ENCODE data around the gene HIGD1B. TPM values are rescaled to one million over a fixed set of nuclear protein-coding genes. Genes with fewer than 3 reads are reported as not detected.
A peak's percentile ranks its signal among the peaks of the same experiment; 100 is the strongest.

The HIGD1B gene
- total and polyA plus RNA-seq, 2 of the 13 experiments (the other 11 are each of a cell fraction or from before 2014, with no cell fraction given), result not detected

- TF ChIP-seq THAP8 (CRISPR knock-in tag; IDR thresholded peaks at IDR 0.05; ENCODE audit: borderline replicate concordance), result no peak
- TF ChIP-seq SUZ12 (IDR thresholded peaks at IDR 0.05; ENCODE audit: low read depth, low read length), result no peak
- TF ChIP-seq CAMTA2 (CRISPR knock-in tag; IDR thresholded peaks at IDR 0.05; ENCODE audit: borderline replicate concordance), result no peak
- no peak for TF ChIP-seq REST (IDR thresholded peaks at IDR 0.05; ENCODE audit: borderline replicate concordance in 1 of 2, low read depth in 1 of 2, low read length in 2 of 2)
- TF ChIP-seq ZNF747 (CRISPR knock-in tag; IDR thresholded peaks at IDR 0.05; ENCODE audit: borderline replicate concordance), result no peak
- TF ChIP-seq RXRB (CRISPR knock-in tag; IDR thresholded peaks at IDR 0.05; ENCODE audit: borderline replicate concordance), result peak; percentile 55
- TF ChIP-seq ZNF879 (CRISPR knock-in tag; IDR thresholded peaks at IDR 0.05), result no peak
- no peak for TF ChIP-seq FOXA1 (IDR thresholded peaks at IDR 0.05)
- no peak for TF ChIP-seq FOXA1 (CRISPR knock-in tag; IDR thresholded peaks at IDR 0.05)
- no peak for TF ChIP-seq MIER2 (CRISPR knock-in tag; IDR thresholded peaks at IDR 0.05)
- TF ChIP-seq SP5 (CRISPR knock-in tag; IDR thresholded peaks at IDR 0.05; ENCODE audit: borderline replicate concordance, low read depth), result no peak
- TF ChIP-seq PRMT3 (CRISPR knock-in tag; IDR thresholded peaks at IDR 0.05; ENCODE audit: borderline replicate concordance, low read depth), result no peak
- TF ChIP-seq ZMYM2 (CRISPR knock-in tag; IDR thresholded peaks at IDR 0.05), result peak; percentile 71; the same call in 1 of the 2 replicates
- TF ChIP-seq CSRNP1 (CRISPR knock-in tag; IDR thresholded peaks at IDR 0.05), result no peak
- no peak for TF ChIP-seq REL (CRISPR knock-in tag; conservative IDR thresholded peaks at IDR 0.05)
- no peak for TF ChIP-seq PPARG (CRISPR knock-in tag; conservative IDR thresholded peaks at IDR 0.05)
- TF ChIP-seq SRF (IDR thresholded peaks at IDR 0.05; ENCODE audit: low read depth, low read length), result no peak
- TF ChIP-seq NR2F2 (IDR thresholded peaks at IDR 0.05; ENCODE audit: borderline replicate concordance, low read depth), result 0 out of 2 replicates have a peak, but pooled peaks have one; percentile 47
- TF ChIP-seq ZNF737 (CRISPR knock-in tag; IDR thresholded peaks at IDR 0.05; ENCODE audit: borderline replicate concordance), result no peak
- peak; percentile 68; the same call in 1 of the 2 replicates for TF ChIP-seq MEIS1 (CRISPR knock-in tag; IDR thresholded peaks at IDR 0.05; ENCODE audit: borderline replicate concordance)
- no peak for TF ChIP-seq HINFP (CRISPR knock-in tag; IDR thresholded peaks at IDR 0.05; ENCODE audit: low read depth)
- TF ChIP-seq SAP130 (CRISPR knock-in tag; IDR thresholded peaks at IDR 0.05; ENCODE audit: low read depth), result peak; percentile 14; the same call in 1 of the 2 replicates
Observed at GRCh38 chr17:44862278-44862914, 14.7 kb downstream of the HIGD1B start (continued).

Data from HepG2 (cell line).